ENCODE data around the gene SLC4A9. TPM values are rescaled to one million over a fixed set of nuclear protein-coding genes. Genes with fewer than 3 reads are reported as not detected.
"Not testable (repeated sequence)": the region's sequence is repeated elsewhere in the genome, so short reads cannot be mapped to it uniquely, and the experiment has no call there.

The SLC4A9 gene
- total RNA-seq, 1 experiment from 2014 or later: not detected

GRCh38 chr5:140420226-140420570, 60.2 kb downstream of the SLC4A9 start:
- no peak for DNase-seq (ENCODE audit: low read depth)
- in situ Hi-C loops (cut with HindIII; ENCODE audit: low pct_unique_long_range_greater_than_20kb, low sequenced_read_pairs): no loop called here

- in situ Hi-C loops (cut with HindIII; ENCODE audit: low pct_unique_long_range_greater_than_20kb, low sequenced_read_pairs): no loop called here
- no peak for DNase-seq (ENCODE audit: low read depth)
Observed at GRCh38 chr5:140420665-140421361, 60.8 kb downstream of the SLC4A9 start.

- in situ Hi-C loops (cut with HindIII; ENCODE audit: low pct_unique_long_range_greater_than_20kb, low sequenced_read_pairs); DNase-seq (ENCODE audit: low read depth): not testable (repeated sequence)
Observed at GRCh38 chr5:140421375-140421774, 61.4 kb downstream of the SLC4A9 start.

GRCh38 chr5:140423609-140424008, 63.6 kb downstream of the SLC4A9 start:
- no peak for DNase-seq (ENCODE audit: low read depth)
- in situ Hi-C loops (cut with HindIII; ENCODE audit: low pct_unique_long_range_greater_than_20kb, low sequenced_read_pairs): no loop called here

GRCh38 chr5:140424135-140424534, 64.1 kb downstream of the SLC4A9 start:
- in situ Hi-C loops (cut with HindIII; ENCODE audit: low pct_unique_long_range_greater_than_20kb, low sequenced_read_pairs): no loop called here
- DNase-seq (ENCODE audit: low read depth): no peak

Other genes with a start within 250 kb of the SLC4A9 start
- 2.6 and 4.5 TPM in 2 replicates for gene PURA, start 246.1 kb upstream of the SLC4A9 start, total RNA-seq (2014; rRNA removed; shearing (Covaris generic); ENCODE audit: low replicate concordance)
- 1.5 TPM in 1 of 2 replicates, not detected in the other for gene IGIP, start 234.3 kb upstream of the SLC4A9 start, total RNA-seq (2014; rRNA removed; shearing (Covaris generic); ENCODE audit: low replicate concordance)
- 62.0 and 79.2 TPM in 2 replicates for gene CYSTM1, start 185.0 kb upstream of the SLC4A9 start, total RNA-seq (2014; rRNA removed; shearing (Covaris generic); ENCODE audit: low replicate concordance)
- gene PFDN1, start 57.1 kb upstream of the SLC4A9 start, total RNA-seq (2014; rRNA removed; shearing (Covaris generic); ENCODE audit: low replicate concordance): 149 and 150 TPM in 2 replicates
- 1.8 and 5.8 TPM in 2 replicates for gene HBEGF, start 13.6 kb upstream of the SLC4A9 start, total RNA-seq (2014; rRNA removed; shearing (Covaris generic); ENCODE audit: low replicate concordance)
- gene ANKHD1, start 41.6 kb downstream of the SLC4A9 start, total RNA-seq (2014; rRNA removed; shearing (Covaris generic); ENCODE audit: low replicate concordance): 43.9 and 53.4 TPM in 2 replicates
- 1.1 TPM in 1 of 2 replicates, not detected in the other for gene EIF4EBP3, start 187.5 kb downstream of the SLC4A9 start, total RNA-seq (2014; rRNA removed; shearing (Covaris generic); ENCODE audit: low replicate concordance)
- gene SRA1, start 197.3 kb downstream of the SLC4A9 start, total RNA-seq (2014; rRNA removed; shearing (Covaris generic); ENCODE audit: low replicate concordance): 56.0 and 57.8 TPM in 2 replicates
- gene APBB3, start 204.4 kb downstream of the SLC4A9 start, total RNA-seq (2014; rRNA removed; shearing (Covaris generic); ENCODE audit: low replicate concordance): 3.2 and 7.2 TPM in 2 replicates
- gene SLC35A4, start 204.6 kb downstream of the SLC4A9 start, total RNA-seq (2014; rRNA removed; shearing (Covaris generic); ENCODE audit: low replicate concordance): 21.3 and 30.5 TPM in 2 replicates

Data from Caki2 (cell line).